Erythroblast (primary cell): ENCODE results near the gene FAM217A.

Experiments
- GATA1 ChIP-seq: IDR thresholded peaks from 2 replicates; pipeline ENCODE4 v1.6.1; 2011; ENCODE audit warnings: low read depth, mild to moderate bottlenecking, control low read depth, low read length, moderate library complexity
- POLR2A ChIP-seq: IDR thresholded peaks from 2 replicates; pipeline ENCODE4 v1.6.1; 2011; ENCODE audit warnings: mild to moderate bottlenecking, low read length

DNA sequence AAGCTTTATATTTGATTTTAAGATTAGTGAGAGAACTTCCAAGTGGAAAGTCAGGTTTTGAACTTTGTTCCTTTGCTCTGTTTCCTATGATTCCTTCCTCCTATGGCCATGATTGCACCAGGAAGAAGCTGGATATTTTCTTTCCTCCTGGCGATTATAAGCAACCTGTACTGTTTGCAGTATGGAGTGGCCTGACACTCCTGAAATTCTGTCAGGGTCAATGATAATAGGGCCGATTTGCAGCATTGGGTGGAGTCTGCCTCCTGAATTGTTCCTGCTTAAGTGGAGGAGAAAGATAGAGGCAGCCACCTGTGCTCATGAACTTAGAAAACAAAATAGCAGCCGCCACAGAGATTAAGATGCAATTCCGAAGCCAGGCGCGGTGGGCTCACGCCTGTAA lies 9.8 kb upstream of the FAM217A start:
- TF ChIP-seq POLR2A (no peak), GATA1 (no peak)
